ENCODE data around the gene CLCN7.

CLCN7 gene

DNA sequence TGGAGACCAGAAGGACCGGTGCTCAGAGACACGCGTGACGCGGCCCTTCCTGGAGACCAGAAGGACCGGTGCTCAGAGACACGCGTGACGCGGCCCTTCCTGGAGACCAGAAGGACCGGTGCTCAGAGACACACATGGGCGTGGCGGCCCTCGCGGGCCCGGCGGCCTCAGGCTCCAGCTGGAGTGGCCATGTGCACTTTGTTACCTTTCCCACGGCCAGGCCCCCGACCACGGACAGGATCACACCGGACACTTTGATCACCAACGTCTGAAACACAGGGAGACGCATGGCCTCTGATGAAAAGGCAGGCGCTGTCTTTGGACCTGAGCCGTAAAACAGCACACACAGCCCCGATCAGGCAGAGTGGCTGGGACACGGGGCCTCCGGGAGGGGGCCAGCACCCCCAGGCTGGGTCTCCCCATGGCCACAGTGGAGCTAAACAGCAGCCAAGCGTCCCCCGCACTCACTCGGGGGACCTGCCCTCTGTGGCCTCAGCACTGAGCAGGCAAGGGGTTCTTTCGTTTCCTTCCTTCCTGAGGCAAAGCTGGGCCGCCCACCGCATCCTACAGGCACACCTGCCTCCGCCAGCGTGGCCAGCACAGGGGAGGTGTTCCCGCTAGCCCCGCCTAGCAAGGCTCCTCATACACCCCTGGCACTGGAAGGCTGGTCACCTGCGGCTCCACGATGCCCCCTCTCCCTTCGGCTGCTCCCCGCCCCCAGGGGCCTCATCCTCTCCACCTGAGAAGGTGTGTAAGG lies 17.2 kb downstream of the CLCN7 start:
- peaks cover 6 to 80% of the 10 kb centered on the region in 2 donors for H3K36me3 ChIP-seq (ENCODE audit: control insufficient read depth in 1 of 2, insufficient read depth in 2 of 2, low read length in 2 of 2)
- H3K4me3 ChIP-seq (ENCODE audit: low read depth in 1 of 2, low read length in 2 of 2): no peak overlapping the region
- H3K9me3 ChIP-seq (ENCODE audit: control insufficient read depth in 1 of 2, low read length in 2 of 2): no peaks in the 10 kb centered on the region
- H3K4me1 ChIP-seq (ENCODE audit: control insufficient read depth in 1 of 2, insufficient read depth in 2 of 2, low read length in 2 of 2): peaks cover 0 to 7% of the 10 kb centered on the region in 2 donors
- no peak overlapping the region for H3K27ac ChIP-seq (ENCODE audit: low read length)
- H3K27me3 ChIP-seq (ENCODE audit: low read depth, low read length): no peaks in the 10 kb centered on the region

- Histone ChIP-seq H3K4me3 (ENCODE audit: low read depth in 1 of 2, low read length in 2 of 2) (no peak overlapping the region), H3K4me1 (ENCODE audit: control insufficient read depth in 1 of 2, insufficient read depth in 2 of 2, low read length in 2 of 2) (peaks cover 0 to 7% of the 10 kb centered on the region in 2 donors), H3K27ac (ENCODE audit: low read length) (no peak overlapping the region), H3K36me3 (ENCODE audit: control insufficient read depth in 1 of 2, insufficient read depth in 2 of 2, low read length in 2 of 2) (peaks cover 6 to 85% of the 10 kb centered on the region in 2 donors), H3K9me3 (ENCODE audit: control insufficient read depth in 1 of 2, low read length in 2 of 2) (no peaks in the 10 kb centered on the region), H3K27me3 (ENCODE audit: low read depth, low read length) (no peaks in the 10 kb centered on the region)
These were observed 17.9 kb downstream of the CLCN7 start for GRCh38 chr16:1456951-1457350.

DNA sequence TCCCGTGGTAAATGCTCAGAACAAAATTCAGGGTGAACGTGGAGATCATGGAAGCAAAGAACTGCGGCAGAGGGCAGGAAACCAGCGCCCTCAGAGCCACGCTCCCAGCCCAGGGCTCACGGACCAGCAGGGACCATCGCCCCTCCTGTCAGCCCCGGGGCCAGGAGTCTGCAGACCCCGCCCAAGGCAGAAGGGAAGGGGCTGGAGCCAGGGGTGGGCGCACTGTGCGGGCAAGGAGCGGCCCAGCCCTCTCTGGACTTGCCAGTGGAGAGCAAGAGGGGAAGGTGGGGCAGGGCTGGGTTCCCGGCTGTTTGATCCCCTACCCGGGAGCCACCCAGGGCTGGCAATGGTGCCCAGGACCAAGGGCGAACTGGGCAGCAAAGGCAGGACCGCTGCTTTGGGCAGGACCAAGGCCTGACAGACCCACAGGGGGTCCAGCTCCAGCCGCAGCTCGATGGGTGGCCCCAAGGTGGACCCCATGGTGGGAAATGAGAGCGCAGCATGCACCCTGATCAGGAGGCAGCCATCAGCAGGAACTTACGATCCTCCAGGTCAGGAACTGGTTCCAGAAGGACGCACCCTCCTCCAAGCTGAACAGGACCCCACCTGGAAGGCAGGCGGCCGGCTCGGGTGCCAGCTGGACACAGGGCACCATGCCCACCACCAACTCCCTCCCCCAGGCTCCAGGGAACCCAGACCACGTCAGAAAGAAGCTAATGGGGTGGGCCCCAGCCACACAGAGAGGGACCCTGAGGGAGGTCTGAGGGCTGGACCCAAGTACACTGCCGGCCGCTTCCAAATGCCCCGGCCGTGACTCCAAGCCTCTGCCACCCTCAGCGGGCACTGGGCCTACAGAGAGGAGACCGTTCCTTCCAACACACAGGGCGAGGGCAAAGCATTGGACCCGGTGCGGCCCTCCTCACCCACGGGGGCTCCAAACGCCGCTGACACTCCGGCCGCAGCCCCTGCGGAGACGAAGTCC lies 19.3 kb downstream of the CLCN7 start:
- peaks cover 6 to 90% of the 10 kb centered on the region in 2 donors for H3K36me3 ChIP-seq (ENCODE audit: control insufficient read depth in 1 of 2, insufficient read depth in 2 of 2, low read length in 2 of 2)
- H3K27me3 ChIP-seq (ENCODE audit: low read depth, low read length): no peaks in the 10 kb centered on the region
- H3K4me3 ChIP-seq (ENCODE audit: low read depth in 1 of 2, low read length in 2 of 2): no peak overlapping the region

GRCh38 chr16:1454561-1454960 lies 20.3 kb downstream of the CLCN7 start:
- Histone ChIP-seq H3K27me3 (ENCODE audit: low read depth, low read length) (no peaks in the 10 kb centered on the region), H3K27ac (ENCODE audit: low read length) (no peak overlapping the region), H3K36me3 (ENCODE audit: control insufficient read depth in 1 of 2, insufficient read depth in 2 of 2, low read length in 2 of 2) (peaks cover 6 to 93% of the 10 kb centered on the region in 2 donors), H3K9me3 (ENCODE audit: control insufficient read depth in 1 of 2, low read length in 2 of 2) (no peaks in the 10 kb centered on the region), H3K4me1 (ENCODE audit: control insufficient read depth in 1 of 2, insufficient read depth in 2 of 2, low read length in 2 of 2) (no peaks in the 10 kb centered on the region), H3K4me3 (ENCODE audit: low read depth in 1 of 2, low read length in 2 of 2) (no peak overlapping the region)

More for the DNA sequence above, 19.3 kb downstream of the CLCN7 start:
- H3K4me1 ChIP-seq (ENCODE audit: control insufficient read depth in 1 of 2, insufficient read depth in 2 of 2, low read length in 2 of 2): peaks cover 0 to 2% of the 10 kb centered on the region in 2 donors
- no peaks in the 10 kb centered on the region for H3K9me3 ChIP-seq (ENCODE audit: control insufficient read depth in 1 of 2, low read length in 2 of 2)
- H3K27ac ChIP-seq (ENCODE audit: low read length): no peak overlapping the region

GRCh38 chr16:1453316-1453715 lies 21.5 kb downstream of the CLCN7 start:
- Histone ChIP-seq H3K4me1 (ENCODE audit: control insufficient read depth in 1 of 2, insufficient read depth in 2 of 2, low read length in 2 of 2) (no peaks in the 10 kb centered on the region), H3K4me3 (ENCODE audit: low read depth in 1 of 2, low read length in 2 of 2) (no peak overlapping the region), H3K9me3 (ENCODE audit: control insufficient read depth in 1 of 2, low read length in 2 of 2) (no peaks in the 10 kb centered on the region), H3K27me3 (ENCODE audit: low read depth, low read length) (no peaks in the 10 kb centered on the region), H3K36me3 (ENCODE audit: control insufficient read depth in 1 of 2, insufficient read depth in 2 of 2, low read length in 2 of 2) (peaks cover 6 to 96% of the 10 kb centered on the region in 2 donors), H3K27ac (ENCODE audit: low read length) (no peak overlapping the region)

DNA sequence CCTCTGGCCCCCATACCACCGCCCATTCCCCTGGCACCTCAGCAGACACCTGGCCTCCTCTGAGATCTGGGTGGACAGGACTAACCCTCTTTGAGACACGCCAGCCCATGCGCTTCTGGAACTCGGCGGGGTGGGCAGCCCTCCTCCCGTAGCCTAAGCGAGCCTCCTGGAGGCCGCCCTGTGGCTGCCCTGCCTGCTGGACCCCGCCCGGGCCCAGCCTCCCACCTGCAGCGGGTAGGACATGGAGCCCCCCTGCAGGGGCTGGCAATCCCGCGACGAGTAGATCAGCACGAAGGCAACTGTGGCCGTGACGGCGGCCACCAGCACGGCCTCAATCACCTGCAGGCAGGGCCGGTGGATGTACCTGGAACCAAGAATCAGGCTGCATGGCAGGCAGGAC lies 22.3 kb downstream of the CLCN7 start:
- H3K36me3 ChIP-seq (ENCODE audit: control insufficient read depth in 1 of 2, insufficient read depth in 2 of 2, low read length in 2 of 2): peaks cover 6 to 95% of the 10 kb centered on the region in 2 donors
- H3K27me3 ChIP-seq (ENCODE audit: low read depth, low read length): no peaks in the 10 kb centered on the region

GRCh38 chr16:1451702-1452392 lies 23.0 kb downstream of the CLCN7 start:
- Histone ChIP-seq H3K27ac (ENCODE audit: low read length) (no peak overlapping the region), H3K27me3 (ENCODE audit: low read depth, low read length) (no peaks in the 10 kb centered on the region), H3K4me3 (ENCODE audit: low read depth in 1 of 2, low read length in 2 of 2) (no peak overlapping the region), H3K36me3 (ENCODE audit: control insufficient read depth in 1 of 2, insufficient read depth in 2 of 2, low read length in 2 of 2) (peaks cover 6 to 96% of the 10 kb centered on the region in 2 donors), H3K9me3 (ENCODE audit: control insufficient read depth in 1 of 2, low read length in 2 of 2) (no peaks in the 10 kb centered on the region), H3K4me1 (ENCODE audit: control insufficient read depth in 1 of 2, insufficient read depth in 2 of 2, low read length in 2 of 2) (no peaks in the 10 kb centered on the region)

More for the DNA sequence above, 22.3 kb downstream of the CLCN7 start:
- Histone ChIP-seq H3K27ac (ENCODE audit: low read length) (no peak overlapping the region), H3K4me3 (ENCODE audit: low read depth in 1 of 2, low read length in 2 of 2) (no peak overlapping the region), H3K9me3 (ENCODE audit: control insufficient read depth in 1 of 2, low read length in 2 of 2) (no peaks in the 10 kb centered on the region), H3K4me1 (ENCODE audit: control insufficient read depth in 1 of 2, insufficient read depth in 2 of 2, low read length in 2 of 2) (no peaks in the 10 kb centered on the region)

DNA sequence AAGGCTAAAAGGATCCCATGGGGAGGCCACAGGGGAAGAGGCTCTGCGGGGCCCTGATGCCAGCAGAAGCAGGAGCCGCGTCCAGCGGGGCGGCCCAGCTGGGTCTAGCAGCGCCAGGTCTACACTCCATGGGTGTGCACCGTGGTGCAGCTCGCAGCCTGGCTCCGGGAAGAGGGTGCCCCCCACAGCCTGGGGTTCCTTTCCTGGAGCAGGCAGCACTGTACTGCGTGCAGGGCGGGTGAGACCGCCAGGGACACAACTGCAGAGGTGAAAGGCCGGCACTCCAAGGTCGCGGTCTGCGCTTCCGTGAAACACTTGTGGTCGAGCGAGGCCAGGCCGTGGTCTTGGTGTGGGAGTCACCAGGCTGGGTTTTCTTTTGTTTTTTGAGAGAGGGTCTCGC lies 24.0 kb downstream of the CLCN7 start:
- H3K36me3 ChIP-seq (ENCODE audit: control insufficient read depth in 1 of 2, insufficient read depth in 2 of 2, low read length in 2 of 2): peaks cover 6 to 97% of the 10 kb centered on the region in 2 donors
- H3K4me1 ChIP-seq (ENCODE audit: control insufficient read depth in 1 of 2, insufficient read depth in 2 of 2, low read length in 2 of 2): no peaks in the 10 kb centered on the region
- H3K9me3 ChIP-seq (ENCODE audit: control insufficient read depth in 1 of 2, low read length in 2 of 2): no peaks in the 10 kb centered on the region
- H3K27me3 ChIP-seq (ENCODE audit: low read depth, low read length): no peaks in the 10 kb centered on the region
- H3K27ac ChIP-seq (ENCODE audit: low read length): no peak overlapping the region
- no peak overlapping the region for H3K4me3 ChIP-seq (ENCODE audit: low read depth in 1 of 2, low read length in 2 of 2)

DNA sequence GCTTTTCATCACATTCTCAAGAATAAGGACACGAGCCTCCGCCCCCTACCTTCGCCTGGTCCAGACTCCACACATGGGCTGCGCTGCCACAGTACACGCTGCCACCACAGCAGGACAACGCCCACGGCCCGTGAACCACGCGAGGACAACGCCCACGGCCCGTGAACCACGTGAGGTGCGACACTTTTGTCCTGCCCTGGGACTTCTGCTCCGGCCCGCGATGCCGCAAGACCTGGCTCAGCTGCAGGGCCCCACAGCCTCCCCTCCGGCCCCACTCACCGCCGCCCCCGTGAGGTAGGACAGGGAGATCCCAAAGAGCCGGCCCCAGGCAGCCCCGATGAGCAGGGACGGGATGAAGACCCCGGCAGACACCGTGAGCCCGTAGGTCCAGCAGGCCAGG lies 24.6 kb downstream of the CLCN7 start:
- H3K36me3 ChIP-seq (ENCODE audit: control insufficient read depth in 1 of 2, insufficient read depth in 2 of 2, low read length in 2 of 2): peaks cover 6 to 97% of the 10 kb centered on the region in 2 donors
- H3K9me3 ChIP-seq (ENCODE audit: control insufficient read depth in 1 of 2, low read length in 2 of 2): no peaks in the 10 kb centered on the region
- no peaks in the 10 kb centered on the region for H3K27me3 ChIP-seq (ENCODE audit: low read depth, low read length)
- no peaks in the 10 kb centered on the region for H3K4me1 ChIP-seq (ENCODE audit: control insufficient read depth in 1 of 2, insufficient read depth in 2 of 2, low read length in 2 of 2)
- no peak overlapping the region for H3K4me3 ChIP-seq (ENCODE audit: low read depth in 1 of 2, low read length in 2 of 2)
- H3K27ac ChIP-seq (ENCODE audit: low read length): no peak overlapping the region

GRCh38 chr16:1449201-1449788 lies 25.5 kb downstream of the CLCN7 start:
- H3K27ac ChIP-seq (ENCODE audit: low read length): no peak overlapping the region
- H3K4me3 ChIP-seq (ENCODE audit: low read depth in 1 of 2, low read length in 2 of 2): no peak overlapping the region
- H3K27me3 ChIP-seq (ENCODE audit: low read depth, low read length): no peaks in the 10 kb centered on the region
- H3K4me1 ChIP-seq (ENCODE audit: control insufficient read depth in 1 of 2, insufficient read depth in 2 of 2, low read length in 2 of 2): no peaks in the 10 kb centered on the region
- H3K36me3 ChIP-seq (ENCODE audit: control insufficient read depth in 1 of 2, insufficient read depth in 2 of 2, low read length in 2 of 2): peaks cover 6 to 88% of the 10 kb centered on the region in 2 donors
- H3K9me3 ChIP-seq (ENCODE audit: control insufficient read depth in 1 of 2, low read length in 2 of 2): no peaks in the 10 kb centered on the region

All from muscle layer of duodenum (tissue), 2 donors.